Measurements from ENCODE around the gene TBC1D14.

GRCh38 chr4:6955261-6955911 is 45.8 kb downstream of the TBC1D14 start:
- TF ChIP-seq, protein P1, sequence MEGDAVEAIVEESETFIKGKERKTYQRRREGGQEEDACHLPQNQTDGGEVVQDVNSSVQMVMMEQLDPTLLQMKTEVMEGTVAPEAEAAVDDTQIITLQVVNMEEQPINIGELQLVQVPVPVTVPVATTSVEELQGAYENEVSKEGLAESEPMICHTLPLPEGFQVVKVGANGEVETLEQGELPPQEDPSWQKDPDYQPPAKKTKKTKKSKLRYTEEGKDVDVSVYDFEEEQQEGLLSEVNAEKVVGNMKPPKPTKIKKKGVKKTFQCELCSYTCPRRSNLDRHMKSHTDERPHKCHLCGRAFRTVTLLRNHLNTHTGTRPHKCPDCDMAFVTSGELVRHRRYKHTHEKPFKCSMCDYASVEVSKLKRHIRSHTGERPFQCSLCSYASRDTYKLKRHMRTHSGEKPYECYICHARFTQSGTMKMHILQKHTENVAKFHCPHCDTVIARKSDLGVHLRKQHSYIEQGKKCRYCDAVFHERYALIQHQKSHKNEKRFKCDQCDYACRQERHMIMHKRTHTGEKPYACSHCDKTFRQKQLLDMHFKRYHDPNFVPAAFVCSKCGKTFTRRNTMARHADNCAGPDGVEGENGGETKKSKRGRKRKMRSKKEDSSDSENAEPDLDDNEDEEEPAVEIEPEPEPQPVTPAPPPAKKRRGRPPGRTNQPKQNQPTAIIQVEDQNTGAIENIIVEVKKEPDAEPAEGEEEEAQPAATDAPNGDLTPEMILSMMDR (conservative IDR thresholded peaks at IDR 0.05) = no peak
- TF ChIP-seq ZFX (IDR thresholded peaks at IDR 0.05) = no peak
